Measurements from ENCODE around the gene FARP2. TPM values are rescaled to one million over a fixed set of nuclear protein-coding genes. Genes with fewer than 3 reads are reported as not detected.

Gene FARP2
- total and polyA plus RNA-seq, 2 donors (not counting 1 experiment from before 2014, with no cell fraction given), result 28.2 to 41.0 TPM

- H3K27ac ChIP-seq (ENCODE audit: insufficient read depth, low read length), result no peak overlapping the region
- H4K20me1 ChIP-seq (ENCODE audit: control insufficient read depth, extremely low read depth, insufficient read depth, low read length), result no peaks in the 10 kb centered on the region
- no peaks in the 10 kb centered on the region for H3K4me1 ChIP-seq (ENCODE audit: control insufficient read depth, extremely low read depth, insufficient read depth, low read length)
- H2AFZ ChIP-seq (ENCODE audit: low read length), result no peak overlapping the region
- peaks cover 6% of the 10 kb centered on the region for H3K36me3 ChIP-seq (ENCODE audit: control insufficient read depth, insufficient read depth, low read length)
- H3K4me3 ChIP-seq (replicated peaks in 1 of 4; ENCODE audit: control extremely low read depth in 1 of 4, insufficient read depth in 1 of 4, low read depth in 3 of 4, low read length in 4 of 4), result no peak overlapping the region
- no peak overlapping the region for H3K4me2 ChIP-seq (ENCODE audit: extremely low read depth, insufficient read depth, low read length)
- H3K79me2 ChIP-seq (ENCODE audit: control insufficient read depth, insufficient read depth, low read length), result no peaks in the 10 kb centered on the region
- no peaks in the 10 kb centered on the region for H3K9me3 ChIP-seq (ENCODE audit: control insufficient read depth, insufficient read depth, low read depth, low read length)
- TF ChIP-seq CTCF (conservative IDR thresholded peaks at IDR 0.05 in 1 of 2, IDR thresholded peaks at IDR 0.05 in 1 of 2; ENCODE audit: low read depth in 1 of 2, low read length in 2 of 2) (no peak), EZH2 (IDR thresholded peaks at IDR 0.05; ENCODE audit: low read length, missing control alignments) (no peak)
- no peak overlapping the region for H3K9ac ChIP-seq (ENCODE audit: insufficient read depth, low read length)
- DNase-seq (ENCODE audit: low read depth in 2 of 2), result no peak
- H3K27me3 ChIP-seq (ENCODE audit: control insufficient read depth, insufficient read depth, low read length), result no peaks in the 10 kb centered on the region
Measured at GRCh38 chr2:241437179-241437578, 81.1 kb downstream of the FARP2 start.

GRCh38 chr2:241441492-241441891 is 85.4 kb downstream of the FARP2 start:
- H4K20me1 ChIP-seq (ENCODE audit: control insufficient read depth, extremely low read depth, insufficient read depth, low read length), result no peaks in the 10 kb centered on the region
- no peak overlapping the region for H3K4me3 ChIP-seq (replicated peaks in 1 of 4; ENCODE audit: control extremely low read depth in 1 of 4, insufficient read depth in 1 of 4, low read depth in 3 of 4, low read length in 4 of 4)
- H3K36me3 ChIP-seq (ENCODE audit: control insufficient read depth, insufficient read depth, low read length), result peaks cover 4% of the 10 kb centered on the region

GRCh38 chr2:241443486-241444223 is 87.6 kb downstream of the FARP2 start:
- no peaks in the 10 kb centered on the region for H3K4me1 ChIP-seq (ENCODE audit: control insufficient read depth, extremely low read depth, insufficient read depth, low read length)
- no peaks in the 10 kb centered on the region for H3K9me3 ChIP-seq (ENCODE audit: control insufficient read depth, insufficient read depth, low read depth, low read length)
- no peaks in the 10 kb centered on the region for H4K20me1 ChIP-seq (ENCODE audit: control insufficient read depth, extremely low read depth, insufficient read depth, low read length)
- no peak overlapping the region for H3K9ac ChIP-seq (ENCODE audit: insufficient read depth, low read length)
- DNase-seq (ENCODE audit: low read depth in 2 of 2), result peak; percentile 17 to 86
- no peaks in the 10 kb centered on the region for H3K79me2 ChIP-seq (ENCODE audit: control insufficient read depth, insufficient read depth, low read length)
- TF ChIP-seq CTCF (conservative IDR thresholded peaks at IDR 0.05 in 1 of 2, IDR thresholded peaks at IDR 0.05 in 1 of 2; ENCODE audit: low read depth in 1 of 2, low read length in 2 of 2) (no peak), EZH2 (IDR thresholded peaks at IDR 0.05; ENCODE audit: low read length, missing control alignments) (no peak)
- H3K27ac ChIP-seq (ENCODE audit: insufficient read depth, low read length), result no peak overlapping the region
- H3K4me3 ChIP-seq (replicated peaks in 1 of 4; ENCODE audit: control extremely low read depth in 1 of 4, insufficient read depth in 1 of 4, low read depth in 3 of 4, low read length in 4 of 4), result no peak overlapping the region
- no peak overlapping the region for H3K4me2 ChIP-seq (ENCODE audit: extremely low read depth, insufficient read depth, low read length)
- peaks cover 4% of the 10 kb centered on the region for H3K36me3 ChIP-seq (ENCODE audit: control insufficient read depth, insufficient read depth, low read length)
- no peak overlapping the region for H2AFZ ChIP-seq (ENCODE audit: low read length)
- H3K27me3 ChIP-seq (ENCODE audit: control insufficient read depth, insufficient read depth, low read length), result no peaks in the 10 kb centered on the region

More at GRCh38 chr2:241441492-241441891, 85.4 kb downstream of the FARP2 start:
- Histone ChIP-seq H3K9ac (ENCODE audit: insufficient read depth, low read length) (no peak overlapping the region), H2AFZ (ENCODE audit: low read length) (no peak overlapping the region), H3K27ac (ENCODE audit: insufficient read depth, low read length) (no peak overlapping the region), H3K4me2 (ENCODE audit: extremely low read depth, insufficient read depth, low read length) (no peak overlapping the region), H3K27me3 (ENCODE audit: control insufficient read depth, insufficient read depth, low read length) (no peaks in the 10 kb centered on the region), H3K79me2 (ENCODE audit: control insufficient read depth, insufficient read depth, low read length) (no peaks in the 10 kb centered on the region), H3K4me1 (ENCODE audit: control insufficient read depth, extremely low read depth, insufficient read depth, low read length) (no peaks in the 10 kb centered on the region), H3K9me3 (ENCODE audit: control insufficient read depth, insufficient read depth, low read depth, low read length) (no peaks in the 10 kb centered on the region)
- no peak for DNase-seq (ENCODE audit: low read depth in 2 of 2)
- TF ChIP-seq CTCF (conservative IDR thresholded peaks at IDR 0.05 in 1 of 2, IDR thresholded peaks at IDR 0.05 in 1 of 2; ENCODE audit: low read depth in 1 of 2, low read length in 2 of 2), result no peak
- TF ChIP-seq EZH2 (IDR thresholded peaks at IDR 0.05; ENCODE audit: low read length, missing control alignments), result no peak
